Fibroblast of villous mesenchyme (primary cell): Measurements from ENCODE around the gene HSPB6. TPM values are rescaled to one million over a fixed set of nuclear protein-coding genes. Genes with fewer than 3 reads are reported as not detected.

Experiments used
- DNase-seq: peaks from one replicate; pipeline ENCODE4 v3.0.0-alpha.2; 2010; ENCODE audit warnings: low read depth
- H3K4me3 ChIP-seq: 2 replicates; pipeline ENCODE4 v1.5.1; 2011; ENCODE audit warnings: low read depth, mild to moderate bottlenecking, low read length
- CTCF ChIP-seq: IDR thresholded peaks from 2 replicates; pipeline ENCODE4 v1.5.1; 2012; ENCODE audit warnings: low read depth, mild to moderate bottlenecking, low read length; ENCODE audit not compliant: insufficient read depth
- total RNA-seq: library from RNA; depleted of rRNA; stranded (reverse); fragments of >200 nt; gene quantifications from 2 replicates; pipeline ENCODE4 v1.2.3, GENCODE V29; 2012

The HSPB6 gene
- total RNA-seq, 1 donor: 20.7 TPM

GRCh38 chr19:35789195-35789977 lies 32.6 kb upstream of the HSPB6 start:
- no peak for DNase-seq
- H3K4me3 ChIP-seq: no peak overlapping the region
- no peak for TF ChIP-seq CTCF

- H3K4me3 ChIP-seq: no peak overlapping the region
- TF ChIP-seq CTCF: no peak
- no peak for DNase-seq
Measured at GRCh38 chr19:35788205-35788960, 31.6 kb upstream of the HSPB6 start.

GRCh38 chr19:35787227-35787799 lies 30.5 kb upstream of the HSPB6 start:
- no peak for DNase-seq
- no peak overlapping the region for H3K4me3 ChIP-seq
- no peak for TF ChIP-seq CTCF

- no peak for TF ChIP-seq CTCF
- no peak for DNase-seq
- H3K4me3 ChIP-seq: no peak overlapping the region
Measured at GRCh38 chr19:35786299-35787160, 29.7 kb upstream of the HSPB6 start.

GRCh38 chr19:35785339-35785627 lies 28.5 kb upstream of the HSPB6 start:
- DNase-seq: no peak

More at GRCh38 chr19:35785339-35785627, 28.5 kb upstream of the HSPB6 start:
- no peak overlapping the region for H3K4me3 ChIP-seq
- no peak for TF ChIP-seq CTCF
